GM21786 (cell line): Measurements from ENCODE around the gene OTOP3.
A peak's percentile ranks its signal among the peaks of the same experiment; 100 is the strongest.
"Not testable (repeated sequence)": the region's sequence is repeated elsewhere in the genome, so short reads cannot be mapped to it uniquely, and the experiment has no call there.

Experiments used
- ATAC-seq: cut with Tn5 transposase; IDR thresholded peaks from one replicate; pipeline ENCODE4 v1.9.1; 2021; ENCODE audit not compliant: unreplicated experiment

OTOP3 gene

GRCh38 chr17:74981318-74981978, 45.8 kb downstream of the OTOP3 start:
- ATAC-seq, result no peak

GRCh38 chr17:74981979-74982662, 46.4 kb downstream of the OTOP3 start:
- ATAC-seq, result peak; percentile 53

GRCh38 chr17:74982663-74983313, 47.1 kb downstream of the OTOP3 start:
- not testable (repeated sequence) for ATAC-seq

- no peak for ATAC-seq
These were observed 50.5 kb downstream of the OTOP3 start for GRCh38 chr17:74986206-74986576.

GRCh38 chr17:74987418-74987908, 51.8 kb downstream of the OTOP3 start, which contains the start of gene CDR2L:
Gene CDR2L (plus strand): TSS chr17:74987632. CDS start chr17:74988044, 412 bp downstream.
- ATAC-seq, result peak; percentile 89

- peak; percentile 24 for ATAC-seq
These were observed 52.4 kb downstream of the OTOP3 start for GRCh38 chr17:74987909-74988711.

- no peak for ATAC-seq
These were observed 54.9 kb downstream of the OTOP3 start for GRCh38 chr17:74990581-74991105.

- ATAC-seq, result no peak
These were observed 56.5 kb downstream of the OTOP3 start for GRCh38 chr17:74992223-74992622.

GRCh38 chr17:74994440-74994839, 58.7 kb downstream of the OTOP3 start:
- no peak for ATAC-seq

GRCh38 chr17:74995847-74996246, 60.1 kb downstream of the OTOP3 start:
- ATAC-seq, result no peak

GRCh38 chr17:74998783-74999182, 63.1 kb downstream of the OTOP3 start:
- ATAC-seq, result no peak

- no peak for ATAC-seq
These were observed 63.8 kb downstream of the OTOP3 start for GRCh38 chr17:74999523-74999922.
